Erythroblast (primary cell): ENCODE results near the gene FIBIN.

ENCODE experiments used
- GATA1 ChIP-seq: IDR thresholded peaks from 2 replicates; pipeline ENCODE4 v1.6.1; 2011; ENCODE audit warnings: low read depth, mild to moderate bottlenecking, control low read depth, low read length, moderate library complexity
- POLR2A ChIP-seq: IDR thresholded peaks from 2 replicates; pipeline ENCODE4 v1.6.1; 2011; ENCODE audit warnings: mild to moderate bottlenecking, low read length

GRCh38 chr11:26947379-26947844 lies 46.5 kb upstream of the FIBIN start:
- TF ChIP-seq POLR2A (no peak), GATA1 (no peak)
